GM12878 (cell line): ENCODE results near the gene NOP16. TPM values are rescaled to one million over a fixed set of nuclear protein-coding genes. Genes with fewer than 3 reads are reported as not detected.

Source experiments
- ATAC-seq: fragments of 200-7000 bp; cut with Tn5 transposase; 3 replicates; pipeline ENCODE4 v1.9.1; 2020; ENCODE audit warnings: mild to moderate bottlenecking, moderate library complexity
- BruUV-seq: library from RNA; stranded (reverse); fragments of 400-500 nt; replicated peaks from 2 replicates; lab custom pipeline; 2021; lab: Mats Ljungman, UMichigan
- CTCF ChIA-PET: fragments of 300-600 bp; sonication (Branson Sonifier 250); formaldehyde crosslinking; extraction: SDS; loops from one replicate; lab custom pipeline; 2021; ENCODE audit warnings: inconsistent platforms; lab: Yijun Ruan, JAX
- POLR2A ChIA-PET: fragments of 350-600 bp; formaldehyde crosslinking; extraction: SDS; loops from one replicate; lab custom pipeline; 2021; ENCODE audit warnings: inconsistent platforms; lab: Charles Lee
- RAD21 ChIA-PET: fragments of 300-600 bp; sonication (Branson Sonifier 250); formaldehyde crosslinking; loops from one replicate; lab custom pipeline; 2023; ENCODE audit warnings: antibody characterized with exemption; ENCODE audit not compliant: unreplicated experiment; lab: Charles Lee
- SMC1A ChIA-PET: fragments of 300-600 bp; sonication (Branson Sonifier 250); formaldehyde crosslinking; loops from one replicate; lab custom pipeline; 2023; ENCODE audit not compliant: unreplicated experiment, uncharacterized antibody; lab: Charles Lee
- DNase-seq: peaks from one replicate; pipeline ENCODE4 v3.0.0-alpha.2; 2011; ENCODE audit warnings: low read depth, low spot score
- FAIRE-seq: peaks from 3 replicates; lab custom pipeline; 2011; peaks lifted over from hg19 to GRCh38; lab: Jason Lieb, UNC
- H2AFZ ChIP-seq: 2 replicates; pipeline ENCODE4 v1.6.0; 2011; ENCODE audit warnings: low read depth, low read length, control low read depth; ENCODE audit not compliant: control insufficient read depth
- H3K27ac ChIP-seq: 2 replicates; pipeline ENCODE4 v1.5.1; 2011; ENCODE audit warnings: control low read depth; ENCODE audit not compliant: control insufficient read depth, insufficient read depth
- H3K27me3 ChIP-seq, 2 experiments: replicated peaks in 1 of 2; 2 replicates each; pipeline versions ENCODE4 v1.6.0 to v1.6.1; 2011; ENCODE audit warnings: low read length in 1 of 2; ENCODE audit not compliant: control insufficient read depth in 2 of 2, insufficient read depth in 2 of 2
- H3K36me3 ChIP-seq, 2 experiments: 2 replicates each; pipeline ENCODE4 v1.5.1; 2011; ENCODE audit warnings: low read length in 1 of 2; ENCODE audit not compliant: control insufficient read depth in 2 of 2, insufficient read depth in 2 of 2
- H3K4me1 ChIP-seq: 2 replicates; pipeline ENCODE4 v1.6.1; 2011; ENCODE audit warnings: mild to moderate bottlenecking, low read length, moderate library complexity, mixed read lengths; ENCODE audit not compliant: control insufficient read depth, insufficient read depth
- H3K4me2 ChIP-seq: 2 replicates; pipeline ENCODE4 v1.6.0; 2011; ENCODE audit warnings: control low read depth; ENCODE audit not compliant: control insufficient read depth, insufficient read depth
- H3K4me3 ChIP-seq: fragments of 200-600 bp; sonication (generic); 2 replicates; pipeline ENCODE4 v1.5.1; 2016
- H3K79me2 ChIP-seq: 2 replicates; pipeline ENCODE4 v1.6.0; 2011; ENCODE audit warnings: low read length; ENCODE audit not compliant: control insufficient read depth, insufficient read depth
- H3K9ac ChIP-seq: 2 replicates; pipeline ENCODE4 v1.8.0; 2011; ENCODE audit warnings: low read length, control low read depth, mixed read lengths; ENCODE audit not compliant: control insufficient read depth, insufficient read depth
- H3K9me3 ChIP-seq: replicated peaks from 3 replicates; pipeline ENCODE4 v1.5.1; 2011; ENCODE audit warnings: mild to moderate bottlenecking, low read length; ENCODE audit not compliant: control insufficient read depth, insufficient read depth
- H4K20me1 ChIP-seq: 2 replicates; pipeline ENCODE4 v1.6.0; 2011; ENCODE audit not compliant: control insufficient read depth, insufficient read depth
- ASH2L ChIP-seq: fragments of 300-600, 200-600 bp; sonication (generic); IDR thresholded peaks from 2 replicates; pipeline ENCODE4 v1.6.1; 2017; ENCODE audit warnings: low read depth, mild to moderate bottlenecking, borderline replicate concordance
- ATF7 ChIP-seq: fragments of 450-650 bp; IDR thresholded peaks from 2 replicates; pipeline ENCODE4 v1.6.1; 2016; ENCODE audit warnings: low read depth, mild to moderate bottlenecking
- CBX3 ChIP-seq: fragments of 200-600 bp; sonication (generic); IDR thresholded peaks from 2 replicates; pipeline ENCODE4 v1.6.1; 2016; ENCODE audit warnings: low read depth, borderline replicate concordance
- ESRRA ChIP-seq: IDR thresholded peaks from 2 replicates; pipeline ENCODE4 v1.6.1; 2012; ENCODE audit warnings: mild to moderate bottlenecking, low read length, improper control_type of control experiment
- HCFC1 ChIP-seq: fragments of 150-350 bp; IDR thresholded peaks from 2 replicates; pipeline ENCODE4 v1.6.1; 2014; ENCODE audit warnings: low read length
- KAT2A ChIP-seq: conservative IDR thresholded peaks from 2 replicates; pipeline ENCODE4 v1.6.1; 2011; ENCODE audit warnings: low read depth, low read length; ENCODE audit not compliant: control insufficient read depth
- MEF2A ChIP-seq: IDR thresholded peaks from 2 replicates; pipeline ENCODE4 v1.6.1; 2011; ENCODE audit warnings: low read depth, mild to moderate bottlenecking, low read length, moderate library complexity; ENCODE audit not compliant: insufficient read depth
- MTA2 ChIP-seq: fragments of 450-650 bp; IDR thresholded peaks from 2 replicates; pipeline ENCODE4 v1.6.1; 2016; ENCODE audit warnings: low read depth, mild to moderate bottlenecking, moderate library complexity
- PML ChIP-seq: IDR thresholded peaks from 2 replicates; pipeline ENCODE4 v1.6.1; 2012; ENCODE audit warnings: low read length, inconsistent platforms
- SPI1 ChIP-seq: IDR thresholded peaks from 2 replicates; pipeline ENCODE4 v1.6.1; 2011; ENCODE audit warnings: low read depth, mild to moderate bottlenecking, low read length, moderate library complexity, borderline replicate concordance; ENCODE audit not compliant: insufficient read depth
- ZBED1 ChIP-seq: IDR thresholded peaks from 2 replicates; pipeline ENCODE4 v1.6.1; 2016; ENCODE audit warnings: borderline replicate concordance
- ZBTB40 ChIP-seq: fragments of 450-650 bp; IDR thresholded peaks from 2 replicates; pipeline ENCODE4 v1.6.1; 2016; ENCODE audit warnings: mild to moderate bottlenecking, moderate library complexity, borderline replicate concordance
- ZNF24 ChIP-seq: fragments of 450-650 bp; IDR thresholded peaks from 2 replicates; pipeline ENCODE4 v1.6.1; 2017; ENCODE audit warnings: antibody characterized with exemption, mild to moderate bottlenecking
- ZZZ3 ChIP-seq: IDR thresholded peaks from 2 replicates; pipeline ENCODE4 v1.6.1; 2011; ENCODE audit warnings: low read depth; ENCODE audit not compliant: control insufficient read depth, insufficient read length
- WGBS: methylation state at CpG from one replicate; pipeline ENCODE4 v1.1.6; 2016; ENCODE audit warnings: low lambda C conversion rate; ENCODE audit not compliant: insufficient replicate concordance, insufficient coverage; ENCODE audit errors: missing lambda C conversion rate; 5-methylcytosine and 5-hydroxymethylcytosine counted together
- in situ Hi-C: fragments of 300-500 bp; cut with MboI; formaldehyde crosslinking; loops from 9 replicates; pipeline ENCODE4 v1.14.3; 2018; ENCODE audit warnings: mixed read lengths
- intact Hi-C: fragments of 100-400 bp; cut with micrococcal nuclease; formaldehyde crosslinking; loops from one replicate; pipeline ENCODE4 v1.14.2; 2022; ENCODE audit not compliant: unreplicated experiment
- polyA plus RNA-seq, 11 experiments: library from polyadenylated mRNA; depleted of rRNA in 4 of 11; unstranded in 6 of 11; stranded (reverse) in 5 of 11; fragments of >200 nt; fragmentation: Nextera tagmentation in 4 of 11; fragmentation: Illumina TruSeq in 1 of 11; extraction: Ambion mirVana in 4 of 11; extraction: Trizol in 1 of 11; gene quantifications; 1 replicate in 1 of 11; 2 replicates in 10 of 11; pipeline versions ENCODE4 v1.2.1 to v1.2.3, GENCODE V29; 2011 to 2016; ENCODE audit warnings: inconsistent platforms in 2 of 11, missing spikeins in 2 of 11, low read depth in 1 of 11
- total RNA-seq, 4 experiments: library from RNA; depleted of rRNA in 3 of 4; stranded (reverse); fragments of >200 nt in 3 of 4; fragmentation: Illumina TruSeq in 1 of 4; extraction: Trizol in 1 of 4; gene quantifications; 2 replicates each; pipeline versions ENCODE4 v1.2.1 to v1.2.3, GENCODE V29; 2013 to 2021
- TF ChIP-seq, protein P1 (sequence below): fragments of 450-650 bp; IDR thresholded peaks from 2 replicates; pipeline ENCODE4 v1.6.1; 2016; ENCODE audit warnings: mild to moderate bottlenecking

Gene NOP16
- total and polyA plus RNA-seq, 10 of the 15 experiments (the other 5 are each of a cell fraction or from before 2014, with no cell fraction given): 50.3 to 276 (median 116) TPM

DNA sequence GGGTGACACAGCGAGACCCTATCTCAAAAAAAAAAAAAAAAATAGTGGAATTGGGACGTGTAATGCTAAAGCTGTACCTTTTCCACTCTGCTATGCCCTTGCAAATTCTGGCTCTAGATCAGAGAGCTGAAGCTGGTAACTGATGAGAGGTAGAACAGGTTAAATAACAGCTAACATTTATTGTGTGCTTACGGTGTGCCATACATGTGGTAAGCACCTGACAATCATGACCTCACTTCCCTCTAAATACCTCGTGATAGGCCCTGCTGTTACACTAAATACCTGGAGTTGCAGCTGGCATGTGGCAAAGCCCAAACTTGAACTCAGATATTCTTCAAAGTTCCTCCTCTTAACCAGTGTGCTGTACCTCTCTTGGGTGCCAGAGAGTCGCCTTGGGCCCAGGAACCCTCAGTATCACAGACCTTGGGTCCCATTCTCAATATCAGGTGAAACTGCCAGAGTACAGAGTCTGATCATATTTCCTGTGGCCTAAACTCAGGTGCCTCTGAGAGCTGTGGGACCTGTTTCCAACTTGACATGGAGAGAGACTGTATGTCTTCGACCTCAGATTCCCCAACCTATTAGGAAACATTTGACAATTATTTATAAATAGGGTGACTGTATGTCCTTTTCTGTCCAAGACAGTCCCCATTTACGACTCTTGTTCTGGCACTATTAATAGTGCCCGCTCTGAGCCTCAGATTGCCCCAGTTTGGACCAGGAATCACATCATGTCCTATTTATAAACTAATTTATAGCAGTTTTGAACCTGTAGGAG is 18.3 kb downstream of the NOP16 start (continued):
- TF ChIP-seq HCFC1: no peak
- no peak for TF ChIP-seq KAT2A
- no peak for TF ChIP-seq ESRRA
- no peak for TF ChIP-seq ZNF24
- no peak for TF ChIP-seq CBX3
- no peak for TF ChIP-seq SPI1
- no peak for TF ChIP-seq MEF2A
- no peak for TF ChIP-seq ATF7

GRCh38 chr5:176368726-176369125 is 19.7 kb downstream of the NOP16 start:
- H3K4me2 ChIP-seq: no peak overlapping the region
- H3K27me3 ChIP-seq: no peaks in the 10 kb centered on the region
- WGBS: 93% methylated on average over 11 of the region's 13 CpGs
- peaks cover 0 to 3% of the 10 kb centered on the region in 2 experiments; a peak in 1 of 4 replicates for H3K36me3 ChIP-seq
- no peak overlapping the region for H3K4me3 ChIP-seq
- no TSS peak for BruUV-seq
- H3K4me1 ChIP-seq: no peaks in the 10 kb centered on the region; the same call in 1 of the 2 replicates
- ChIA-PET POLR2A (no interaction called here), RAD21 (no interaction called here), SMC1A (interaction anchor here (0.7 to 2.6 kb wide), 2 partner anchors 11 to 17 kb away, joined by 4 to 6 read pairs; no protein-coding TSS in a partner anchor), CTCF (no interaction called here)
- DNase-seq (no peak), ATAC-seq (no peak), FAIRE-seq (no peak)
- no peaks in the 10 kb centered on the region for H3K79me2 ChIP-seq
- no peaks in the 10 kb centered on the region for H4K20me1 ChIP-seq
- H3K27ac ChIP-seq: no peak overlapping the region
- H3K9ac ChIP-seq: no peak overlapping the region
- H2AFZ ChIP-seq: no peak overlapping the region
- in situ Hi-C loops: no loop called here
- intact Hi-C loops: no loop called here
- H3K9me3 ChIP-seq: no peaks in the 10 kb centered on the region
- no peak for TF ChIP-seq ASH2L
- TF ChIP-seq MTA2: no peak
- TF ChIP-seq ZNF24: no peak
- no peak for TF ChIP-seq PML
- no peak for TF ChIP-seq ZBTB40
- TF ChIP-seq ZZZ3: no peak
- TF ChIP-seq, protein P1, sequence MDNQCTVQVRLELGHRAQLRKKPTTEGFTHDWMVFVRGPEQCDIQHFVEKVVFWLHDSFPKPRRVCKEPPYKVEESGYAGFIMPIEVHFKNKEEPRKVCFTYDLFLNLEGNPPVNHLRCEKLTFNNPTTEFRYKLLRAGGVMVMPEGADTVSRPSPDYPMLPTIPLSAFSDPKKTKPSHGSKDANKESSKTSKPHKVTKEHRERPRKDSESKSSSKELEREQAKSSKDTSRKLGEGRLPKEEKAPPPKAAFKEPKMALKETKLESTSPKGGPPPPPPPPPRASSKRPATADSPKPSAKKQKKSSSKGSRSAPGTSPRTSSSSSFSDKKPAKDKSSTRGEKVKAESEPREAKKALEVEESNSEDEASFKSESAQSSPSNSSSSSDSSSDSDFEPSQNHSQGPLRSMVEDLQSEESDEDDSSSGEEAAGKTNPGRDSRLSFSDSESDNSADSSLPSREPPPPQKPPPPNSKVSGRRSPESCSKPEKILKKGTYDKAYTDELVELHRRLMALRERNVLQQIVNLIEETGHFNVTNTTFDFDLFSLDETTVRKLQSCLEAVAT: no peak
- no peak for TF ChIP-seq ZBED1
